NCI-H510A treated with DMSO at 0.1 percent for 48 hours (cell line): ENCODE results near the gene ARHGAP11A.

ENCODE experiments used
- DNase-seq: peaks from one replicate; lab custom pipeline; 2025; lab: John Stamatoyannopoulos, UW

ARHGAP11A gene

GRCh38 chr15:32685576-32685975, 70.3 kb downstream of the ARHGAP11A start:
- no peak for DNase-seq

- no peak for DNase-seq
These were observed 72.3 kb downstream of the ARHGAP11A start for GRCh38 chr15:32687556-32687955.

- peak; percentile 48 for DNase-seq
These were observed 72.9 kb downstream of the ARHGAP11A start for GRCh38 chr15:32688151-32688639.
